Subcutaneous abdominal adipose tissue (tissue), 5 donors: ENCODE measurements around the gene INO80.
A peak's percentile ranks its signal among the peaks of the same experiment; 100 is the strongest.

Source experiments
- H3K27ac ChIP-seq: one replicate; pipeline ENCODE4 v1.7.0; 2013; ENCODE audit warnings: low read depth, mild to moderate bottlenecking, inconsistent platforms, low read length, moderate library complexity
- H3K27me3 ChIP-seq, 5 donors: one replicate each; pipeline ENCODE4 v1.7.0; 2013; ENCODE audit warnings: low read length in 5 of 5, inconsistent platforms in 1 of 5; ENCODE audit not compliant: control insufficient read depth in 5 of 5, insufficient read depth in 4 of 5
- H3K36me3 ChIP-seq, 5 donors: one replicate each; pipeline ENCODE4 v1.7.0; 2013; ENCODE audit warnings: low read length in 5 of 5; ENCODE audit not compliant: control insufficient read depth in 5 of 5, insufficient read depth in 5 of 5
- H3K4me1 ChIP-seq, 5 donors: one replicate each; pipeline ENCODE4 v1.7.0; 2013; ENCODE audit warnings: low read length in 5 of 5, mild to moderate bottlenecking in 3 of 5, moderate library complexity in 1 of 5; ENCODE audit not compliant: control insufficient read depth in 5 of 5, insufficient read depth in 5 of 5
- H3K4me3 ChIP-seq, 5 donors: one replicate each; pipeline ENCODE4 v1.7.0; 2013; ENCODE audit warnings: low read length in 5 of 5, low read depth in 1 of 5
- H3K9ac ChIP-seq, 5 donors: one replicate each; pipeline ENCODE4 v1.7.0; 2013; ENCODE audit warnings: low read length in 5 of 5, mild to moderate bottlenecking in 4 of 5, moderate library complexity in 3 of 5
- H3K9me3 ChIP-seq, 5 donors: one replicate each; pipeline ENCODE4 v1.7.0; 2013; ENCODE audit warnings: low read length in 5 of 5; ENCODE audit not compliant: control insufficient read depth in 5 of 5
- donor health status: healthy.
- donor health status: healthy.
- donor health status: healthy.
- donor health status: healthy.
- donor health status: healthy.

The INO80 gene

DNA sequence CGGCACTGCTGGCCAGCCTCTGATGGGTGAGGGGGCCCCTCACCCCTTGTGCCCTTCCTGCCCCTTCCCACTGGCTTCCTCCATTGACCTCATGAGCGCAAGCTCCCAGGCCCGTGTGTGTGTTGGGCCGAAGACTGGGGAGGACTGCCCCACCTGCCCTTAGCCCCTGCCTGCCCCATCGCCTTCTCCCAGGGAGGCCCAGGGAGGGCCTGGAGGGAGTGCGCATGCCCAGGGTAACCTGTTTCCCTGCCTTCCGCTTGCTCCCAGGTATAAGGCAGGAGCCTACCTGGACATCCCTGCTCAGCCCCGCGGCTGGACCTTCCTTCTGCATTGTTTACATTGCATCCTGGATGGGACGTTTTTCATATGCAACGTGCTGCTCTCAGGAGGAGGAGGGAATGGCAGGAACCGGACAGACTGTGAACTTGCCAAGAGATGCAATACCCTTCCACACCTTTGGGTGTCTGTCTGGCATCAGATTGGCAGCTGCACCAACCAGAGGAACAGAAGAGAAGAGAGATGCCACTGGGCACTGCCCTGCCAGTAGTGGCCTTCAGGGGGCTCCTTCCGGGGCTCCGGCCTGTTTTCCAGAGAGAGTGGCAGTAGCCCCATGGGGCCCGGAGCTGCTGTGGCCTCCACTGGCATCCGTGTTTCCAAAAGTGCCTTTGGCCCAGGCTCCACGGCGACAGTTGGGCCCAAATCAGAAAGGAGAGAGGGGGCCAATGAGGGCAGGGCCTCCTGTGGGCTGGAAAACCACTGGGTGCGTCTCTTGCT is 178.1 kb downstream of the INO80 start:
- Histone ChIP-seq H3K9ac (peak overlapping the region in 1 of 5 donors; percentile 13), H3K4me1 (peaks cover 13 to 87% (median 48%) of the 10 kb centered on the region in 5 donors), H3K4me3 (peak overlapping the region in 3 of 5 donors; percentile 17 to 31 (median 26)), H3K27me3 (peaks cover 0 to 3% (median 0%) of the 10 kb centered on the region in 5 donors), H3K27ac (peak overlapping the region; percentile 50), H3K36me3 (peaks cover 0 to 38% (median 23%) of the 10 kb centered on the region in 5 donors), H3K9me3 (no peaks in the 10 kb centered on the region)

DNA sequence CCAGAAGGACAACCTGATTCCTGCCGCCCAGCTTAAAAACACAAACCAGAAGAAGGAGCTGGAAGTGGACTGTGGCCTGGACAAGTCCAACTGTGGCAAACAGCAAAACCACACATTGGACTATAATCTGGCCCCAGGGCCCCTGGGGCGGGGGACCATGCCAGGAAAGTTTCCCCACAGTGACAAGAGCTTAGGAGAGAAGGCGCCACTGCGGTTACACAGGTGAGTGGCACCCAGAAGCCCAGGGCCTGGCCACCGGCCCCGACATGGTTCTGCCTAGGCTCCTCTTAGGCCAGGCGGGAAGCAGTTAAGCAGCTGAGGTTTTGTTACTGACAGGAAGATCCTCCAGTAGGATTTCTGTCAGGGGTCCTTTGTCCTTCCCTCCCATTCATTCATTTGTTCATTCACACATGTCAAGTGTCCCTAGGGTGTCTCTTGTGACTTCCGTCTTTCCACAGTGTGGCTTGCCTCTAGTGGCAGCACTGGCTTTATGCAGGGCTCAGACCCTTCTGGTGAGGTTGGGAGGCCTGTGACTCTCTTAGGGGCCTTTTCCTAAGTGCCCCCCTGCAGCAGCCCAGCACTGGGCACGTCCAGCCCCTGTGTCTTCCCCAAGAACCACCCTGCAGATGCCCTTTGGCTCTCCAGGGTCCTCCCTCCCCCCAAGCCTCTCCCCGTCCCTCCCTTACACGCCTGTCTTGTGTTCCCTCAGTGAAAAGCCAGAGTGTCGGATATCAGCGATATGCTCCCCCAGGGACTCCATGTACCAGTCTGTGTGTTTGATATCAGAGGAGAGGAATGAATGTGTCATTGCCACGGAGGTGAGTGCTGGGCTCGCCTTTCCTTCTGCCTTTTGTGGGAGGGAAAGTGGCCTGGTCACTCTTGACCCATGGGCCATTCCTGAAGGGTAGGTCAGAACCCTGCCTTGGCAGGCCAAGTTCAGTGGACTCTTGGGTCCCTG is 179.1 kb downstream of the INO80 start:
- peak overlapping the region; percentile 50 for H3K27ac ChIP-seq
- peaks cover 3 to 9% (median 7%) of the 10 kb centered on the region in 5 donors for H3K27me3 ChIP-seq
- H3K9me3 ChIP-seq = no peaks in the 10 kb centered on the region
- H3K4me3 ChIP-seq = peak overlapping the region in 3 of 5 donors; percentile 26 to 50 (median 31)
- peaks cover 0 to 43% (median 27%) of the 10 kb centered on the region in 5 donors for H3K36me3 ChIP-seq
- peaks cover 9 to 86% (median 41%) of the 10 kb centered on the region in 5 donors for H3K4me1 ChIP-seq
- H3K9ac ChIP-seq = no peak overlapping the region

DNA sequence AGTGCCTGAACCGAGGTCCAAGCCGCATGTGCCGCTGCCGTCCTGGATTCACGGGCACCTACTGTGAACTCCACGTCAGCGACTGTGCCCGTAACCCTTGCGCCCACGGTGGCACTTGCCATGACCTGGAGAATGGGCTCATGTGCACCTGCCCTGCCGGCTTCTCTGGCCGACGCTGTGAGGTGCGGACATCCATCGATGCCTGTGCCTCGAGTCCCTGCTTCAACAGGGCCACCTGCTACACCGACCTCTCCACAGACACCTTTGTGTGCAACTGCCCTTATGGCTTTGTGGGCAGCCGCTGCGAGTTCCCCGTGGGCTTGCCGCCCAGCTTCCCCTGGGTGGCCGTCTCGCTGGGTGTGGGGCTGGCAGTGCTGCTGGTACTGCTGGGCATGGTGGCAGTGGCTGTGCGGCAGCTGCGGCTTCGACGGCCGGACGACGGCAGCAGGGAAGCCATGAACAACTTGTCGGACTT is 179.8 kb downstream of the INO80 start:
- Histone ChIP-seq H3K27ac (peak overlapping the region; percentile 50), H3K4me3 (peak overlapping the region in 2 of 5 donors; percentile 26 to 50), H3K9ac (no peak overlapping the region), H3K36me3 (peaks cover 0 to 45% (median 27%) of the 10 kb centered on the region in 5 donors), H3K4me1 (peaks cover 8 to 91% (median 38%) of the 10 kb centered on the region in 5 donors), H3K27me3 (peaks cover 9 to 16% (median 14%) of the 10 kb centered on the region in 5 donors), H3K9me3 (no peaks in the 10 kb centered on the region)

DNA sequence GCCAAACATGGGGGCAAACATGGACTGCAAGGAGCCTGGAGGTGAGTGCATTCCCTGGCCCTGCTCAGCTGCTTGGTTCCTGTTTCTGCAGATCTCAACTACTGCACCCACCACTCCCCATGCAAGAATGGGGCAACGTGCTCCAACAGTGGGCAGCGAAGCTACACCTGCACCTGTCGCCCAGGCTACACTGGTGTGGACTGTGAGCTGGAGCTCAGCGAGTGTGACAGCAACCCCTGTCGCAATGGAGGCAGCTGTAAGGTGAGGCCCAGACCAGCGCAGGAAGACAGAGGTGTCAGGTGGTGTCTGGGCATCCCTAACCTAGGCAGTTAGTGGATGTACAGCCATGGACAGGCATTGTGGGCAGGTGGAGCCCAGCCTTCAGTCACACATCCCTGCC is 181.6 kb downstream of the INO80 start:
- H3K9me3 ChIP-seq = no peaks in the 10 kb centered on the region
- peak overlapping the region in 3 of 5 donors; percentile 21 to 36 (median 22) for H3K4me3 ChIP-seq
- peaks cover 3 to 92% (median 43%) of the 10 kb centered on the region in 5 donors for H3K4me1 ChIP-seq

DNA sequence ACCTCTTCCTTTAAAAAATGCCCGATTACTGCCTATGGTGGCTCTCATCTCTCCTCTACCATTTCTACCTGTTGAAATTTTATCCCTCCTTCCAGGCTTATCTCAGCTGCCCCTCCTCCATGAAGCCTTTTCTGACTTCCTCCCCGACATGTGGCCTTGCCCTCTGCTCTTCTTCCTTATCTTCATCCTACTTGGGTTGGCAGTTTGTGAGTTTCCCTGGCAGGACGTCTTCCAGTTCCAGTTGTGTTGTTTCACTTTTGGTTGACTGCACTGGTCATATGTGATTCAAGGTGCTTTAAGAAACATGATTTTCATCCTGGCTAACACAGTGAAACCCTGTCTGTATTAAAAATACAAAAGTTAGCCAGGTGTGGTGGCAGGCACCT is 182.6 kb downstream of the INO80 start:
- no peak overlapping the region for H3K27ac ChIP-seq
- peak overlapping the region in 2 of 5 donors; percentile 69 to 91 for H3K4me3 ChIP-seq
- H3K4me1 ChIP-seq = peaks cover 3 to 95% (median 52%) of the 10 kb centered on the region in 5 donors
- peaks cover 0 to 44% (median 27%) of the 10 kb centered on the region in 5 donors for H3K36me3 ChIP-seq
- peaks cover 25 to 44% (median 38%) of the 10 kb centered on the region in 5 donors for H3K27me3 ChIP-seq
- no peak overlapping the region for H3K9ac ChIP-seq
- H3K9me3 ChIP-seq = no peaks in the 10 kb centered on the region

More for the DNA sequence above, 181.6 kb downstream of the INO80 start:
- peaks cover 0 to 45% (median 27%) of the 10 kb centered on the region in 5 donors for H3K36me3 ChIP-seq
- no peak overlapping the region for H3K27ac ChIP-seq
- no peak overlapping the region for H3K9ac ChIP-seq
- peaks cover 19 to 34% (median 30%) of the 10 kb centered on the region in 5 donors for H3K27me3 ChIP-seq

DNA sequence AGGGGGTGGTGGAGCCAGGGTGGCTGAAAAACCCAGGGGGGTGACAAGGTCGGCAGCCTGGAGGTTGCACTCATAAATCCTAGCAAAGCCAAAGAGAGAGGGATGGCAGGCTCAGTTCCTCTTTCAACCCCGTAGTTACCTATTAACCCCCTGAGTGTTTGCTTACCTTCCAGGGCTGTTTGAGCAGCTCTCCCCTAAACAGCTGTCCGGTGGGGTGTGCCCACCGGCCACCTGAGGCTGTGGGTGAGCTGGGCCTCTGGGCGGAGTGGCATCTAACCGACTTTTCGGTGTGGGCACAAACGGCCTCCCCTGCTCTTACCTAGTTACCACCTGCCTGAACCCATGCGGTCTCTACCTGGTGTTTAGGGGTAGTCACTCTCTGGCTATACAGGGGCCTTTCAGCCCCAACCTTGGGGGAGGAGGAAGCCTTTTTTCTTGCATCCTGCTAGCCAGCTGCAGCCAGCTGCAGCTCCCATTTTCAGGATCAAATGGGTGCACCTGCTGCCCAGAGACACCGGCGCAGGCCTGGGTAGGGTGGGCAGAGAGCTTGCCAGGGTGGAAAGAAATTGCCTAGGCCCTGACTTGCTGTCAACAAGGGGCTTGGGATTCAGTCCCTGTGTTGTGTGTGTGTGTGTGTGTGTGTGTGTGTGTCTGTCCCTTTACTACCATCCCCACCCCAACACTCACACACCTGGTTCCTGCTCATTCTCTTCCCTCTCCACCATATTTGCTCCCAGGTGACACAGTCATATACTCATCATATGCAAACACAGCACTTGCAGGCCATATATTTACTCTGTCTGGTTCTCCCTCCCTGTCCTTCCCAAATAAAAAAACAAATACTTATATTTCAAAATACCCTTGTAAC is 183.2 kb downstream of the INO80 start:
- Histone ChIP-seq H3K4me3 (peak overlapping the region in 3 of 5 donors; percentile 69 to 91 (median 80)), H3K4me1 (peaks cover 3 to 94% (median 57%) of the 10 kb centered on the region in 5 donors), H3K27ac (no peak overlapping the region)

DNA sequence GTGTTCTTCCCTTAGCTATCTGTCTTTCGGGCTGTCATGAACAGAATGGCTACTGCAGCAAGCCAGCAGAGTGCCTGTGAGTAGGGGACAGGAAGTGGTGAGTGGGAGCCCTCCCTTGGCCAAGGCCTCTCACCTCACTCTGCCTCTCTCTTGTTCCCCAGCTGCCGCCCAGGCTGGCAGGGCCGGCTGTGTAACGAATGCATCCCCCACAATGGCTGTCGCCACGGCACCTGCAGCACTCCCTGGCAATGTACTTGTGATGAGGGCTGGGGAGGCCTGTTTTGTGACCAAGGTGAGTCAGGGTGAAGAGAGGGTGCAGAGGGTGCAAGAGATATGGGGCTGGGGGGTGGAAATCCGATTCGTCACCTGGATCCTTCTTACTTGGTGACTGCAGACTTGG is 183.9 kb downstream of the INO80 start:
- Histone ChIP-seq H3K9me3 (no peaks in the 10 kb centered on the region), H3K4me1 (peaks cover 3 to 92% (median 59%) of the 10 kb centered on the region in 5 donors), H3K27me3 (peaks cover 28 to 49% (median 42%) of the 10 kb centered on the region in 5 donors), H3K4me3 (peak overlapping the region in 4 of 5 donors; percentile 63 to 91 (median 74)), H3K27ac (peak overlapping the region; percentile 56), H3K9ac (peak overlapping the region in 1 of 5 donors; percentile 30), H3K36me3 (peaks cover 0 to 36% (median 24%) of the 10 kb centered on the region in 5 donors)

More for the DNA sequence above, 183.2 kb downstream of the INO80 start:
- H3K9ac ChIP-seq = no peak overlapping the region
- peaks cover 26 to 46% (median 40%) of the 10 kb centered on the region in 5 donors for H3K27me3 ChIP-seq
- peaks cover 0 to 39% (median 27%) of the 10 kb centered on the region in 5 donors for H3K36me3 ChIP-seq
- no peaks in the 10 kb centered on the region for H3K9me3 ChIP-seq

DNA sequence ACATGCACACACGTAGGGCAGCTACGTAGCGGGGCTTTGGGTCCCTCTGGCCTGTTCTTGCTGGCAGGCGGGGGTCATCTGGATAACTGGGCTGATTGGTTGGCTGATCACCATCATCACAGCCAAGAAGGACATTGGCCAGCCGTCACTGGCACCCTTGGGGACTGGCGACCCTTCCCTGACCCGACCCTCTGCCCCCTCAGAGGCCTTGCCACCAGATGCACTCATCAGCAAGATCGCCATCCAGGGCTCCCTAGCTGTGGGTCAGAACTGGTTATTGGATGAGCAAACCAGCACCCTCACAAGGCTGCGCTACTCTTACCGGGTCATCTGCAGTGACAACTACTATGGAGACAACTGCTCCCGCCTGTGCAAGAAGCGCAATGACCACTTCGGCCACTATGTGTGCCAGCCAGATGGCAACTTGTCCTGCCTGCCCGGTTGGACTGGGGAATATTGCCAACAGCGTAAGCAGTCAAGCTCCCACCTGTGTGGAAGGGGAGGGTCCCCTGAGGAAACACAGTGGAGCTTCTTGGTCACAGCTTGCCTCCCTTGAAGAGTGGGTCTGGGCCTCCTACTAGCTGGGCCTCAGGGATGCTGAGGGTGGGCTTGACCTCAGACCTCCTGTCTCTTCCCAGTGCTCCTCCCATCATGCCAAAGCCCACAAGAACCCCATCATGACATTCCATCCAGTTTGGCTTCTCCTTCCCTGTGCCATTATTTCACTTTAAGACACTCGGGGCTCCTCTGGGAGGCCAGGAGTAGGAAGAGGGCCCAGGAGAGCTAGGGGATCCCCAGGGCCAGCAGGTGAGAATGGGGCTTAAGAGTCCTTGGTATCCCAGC is 184.6 kb downstream of the INO80 start:
- H3K27ac ChIP-seq = peak overlapping the region; percentile 56
- H3K27me3 ChIP-seq = peaks cover 34 to 54% (median 48%) of the 10 kb centered on the region in 5 donors
- H3K36me3 ChIP-seq = peaks cover 0 to 32% (median 22%) of the 10 kb centered on the region in 5 donors
- peak overlapping the region; percentile 12 to 91 (median 69) for H3K4me3 ChIP-seq
- H3K9ac ChIP-seq = peak overlapping the region in 1 of 5 donors; percentile 30
- no peaks in the 10 kb centered on the region for H3K9me3 ChIP-seq
- H3K4me1 ChIP-seq = peaks cover 3 to 92% (median 60%) of the 10 kb centered on the region in 5 donors
